Measurements from ENCODE around the gene PLCXD3.

- no peak for TF ChIP-seq ELF1 (IDR thresholded peaks at IDR 0.05)
- no peak for TF ChIP-seq CTCF (IDR thresholded peaks at IDR 0.05)
- TF ChIP-seq FOXJ3 (CRISPR knock-in tag; IDR thresholded peaks at IDR 0.05), result no peak
Measured at GRCh38 chr5:41279040-41279439, 231.4 kb downstream of the PLCXD3 start.

Measured in SK-N-SH (cell line).